Measurements from ENCODE around the gene PDPK1. TPM values are rescaled to one million over a fixed set of nuclear protein-coding genes. Genes with fewer than 3 reads are reported as not detected.
A peak's percentile ranks its signal among the peaks of the same experiment; 100 is the strongest.

PDPK1 gene
- total and polyA plus RNA-seq, 8 donors: 12.7 to 34.8 (median 30.9) TPM

DNA sequence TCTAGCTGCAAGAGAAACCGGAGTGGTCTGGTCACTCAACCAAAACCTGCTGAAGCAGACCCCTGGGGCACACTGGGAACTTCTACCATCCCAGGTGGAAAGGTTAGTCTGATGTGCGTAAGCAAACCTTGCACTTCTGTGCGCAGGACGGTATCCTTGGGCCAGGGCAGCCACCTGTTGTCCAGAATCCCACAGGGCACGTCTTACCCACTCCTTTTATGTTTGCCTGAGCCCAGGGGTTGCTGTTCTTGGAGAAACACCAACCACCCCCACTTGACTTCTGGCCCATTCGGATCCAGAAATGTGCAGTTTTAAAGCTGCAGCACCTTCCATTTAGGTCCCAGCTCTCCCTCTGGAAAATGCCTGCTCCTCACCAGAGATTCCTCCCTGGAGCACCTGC lies 44.2 kb upstream of the PDPK1 start:
- Histone ChIP-seq H3K36me3 (peaks cover 0 to 25% (median 0%) of the 10 kb centered on the region in 3 donors), H3K9me3 (no peaks in the 10 kb centered on the region), H3K27me3 (no peaks in the 10 kb centered on the region), H3K27ac (no peak overlapping the region), H3K4me1 (peaks cover 2 to 10% (median 7%) of the 10 kb centered on the region in 3 donors), H3K4me3 (no peak overlapping the region)
- WGBS, 2 donors: 80 to 82% methylated on average over 6 of the region's 6 CpGs
- DNase-seq (peak in 1 of 6 donors; percentile 15), ATAC-seq (no peak), FAIRE-seq (no peak)
- intact Hi-C loops (cut with DNase I): loop anchor here in 2 of 3 donors (10.0 kb wide), 2 partner anchors 59 to 189 kb away; no protein-coding TSS in a partner anchor
- TF ChIP-seq, protein P1, sequence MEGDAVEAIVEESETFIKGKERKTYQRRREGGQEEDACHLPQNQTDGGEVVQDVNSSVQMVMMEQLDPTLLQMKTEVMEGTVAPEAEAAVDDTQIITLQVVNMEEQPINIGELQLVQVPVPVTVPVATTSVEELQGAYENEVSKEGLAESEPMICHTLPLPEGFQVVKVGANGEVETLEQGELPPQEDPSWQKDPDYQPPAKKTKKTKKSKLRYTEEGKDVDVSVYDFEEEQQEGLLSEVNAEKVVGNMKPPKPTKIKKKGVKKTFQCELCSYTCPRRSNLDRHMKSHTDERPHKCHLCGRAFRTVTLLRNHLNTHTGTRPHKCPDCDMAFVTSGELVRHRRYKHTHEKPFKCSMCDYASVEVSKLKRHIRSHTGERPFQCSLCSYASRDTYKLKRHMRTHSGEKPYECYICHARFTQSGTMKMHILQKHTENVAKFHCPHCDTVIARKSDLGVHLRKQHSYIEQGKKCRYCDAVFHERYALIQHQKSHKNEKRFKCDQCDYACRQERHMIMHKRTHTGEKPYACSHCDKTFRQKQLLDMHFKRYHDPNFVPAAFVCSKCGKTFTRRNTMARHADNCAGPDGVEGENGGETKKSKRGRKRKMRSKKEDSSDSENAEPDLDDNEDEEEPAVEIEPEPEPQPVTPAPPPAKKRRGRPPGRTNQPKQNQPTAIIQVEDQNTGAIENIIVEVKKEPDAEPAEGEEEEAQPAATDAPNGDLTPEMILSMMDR (IDR thresholded peaks at IDR 0.05): no peak

DNA sequence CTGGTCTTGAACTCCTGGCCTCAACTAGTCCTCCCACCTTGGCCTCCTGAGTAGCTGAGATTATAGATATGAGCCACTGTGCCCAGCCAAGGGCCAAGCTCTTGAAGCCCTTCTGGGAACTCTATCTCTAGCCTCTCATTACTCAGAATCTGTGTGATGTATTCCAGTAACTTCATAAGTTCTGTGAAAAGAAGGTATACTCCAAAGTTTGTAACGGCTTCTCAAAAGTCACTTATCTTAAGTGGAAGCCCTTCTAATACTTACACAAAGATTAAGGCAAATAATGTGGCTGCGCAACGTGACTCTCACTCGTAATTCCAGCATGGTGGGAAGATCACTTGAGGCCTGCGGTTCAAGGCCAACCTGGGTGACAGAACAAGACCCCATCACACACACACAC lies 43.2 kb upstream of the PDPK1 start:
- ATAC-seq (no peak), FAIRE-seq (no peak), DNase-seq (no peak)
- no peak overlapping the region for H3K27ac ChIP-seq
- H3K9me3 ChIP-seq: no peaks in the 10 kb centered on the region
- whole genome bisulfite sequencing, 2 donors: 87 to 90% methylated on average over 5 of the region's 5 CpGs
- H3K36me3 ChIP-seq: peaks cover 0 to 25% (median 0%) of the 10 kb centered on the region in 3 donors
- H3K4me1 ChIP-seq: peaks cover 10 to 17% (median 17%) of the 10 kb centered on the region in 3 donors
- intact Hi-C loops (cut with DNase I): loop anchor here in 2 of 3 donors (5.0 to 10.0 kb wide), 3 partner anchors 60 to 190 kb away; partner anchors contain the start of gene ABCA3 (in 1 of the 2)
- H3K4me3 ChIP-seq: no peak overlapping the region
- no peaks in the 10 kb centered on the region for H3K27me3 ChIP-seq
- TF ChIP-seq, protein P1 (IDR thresholded peaks at IDR 0.05): no peak

DNA sequence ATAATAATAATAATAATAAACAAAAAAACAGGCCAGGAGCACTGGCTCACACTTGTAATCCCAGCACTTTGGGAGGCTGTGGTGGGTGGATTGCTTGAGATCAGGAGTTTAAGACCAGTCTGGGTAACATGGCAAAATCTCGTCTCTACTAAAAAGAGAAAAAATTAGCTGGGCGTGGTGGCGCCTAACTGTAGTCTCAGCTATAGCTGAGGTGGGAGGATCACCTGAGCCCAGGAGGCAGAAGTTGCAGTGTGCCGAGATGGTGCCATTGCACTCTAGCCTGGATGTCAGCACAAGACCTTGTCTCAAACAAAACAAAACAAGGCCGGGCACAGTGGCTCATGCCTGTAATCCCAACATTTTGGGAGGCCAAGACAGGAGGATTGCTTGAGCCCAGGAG lies 42.8 kb upstream of the PDPK1 start:
- DNase-seq (peak in 1 of 6 donors; percentile 11), FAIRE-seq (no peak), ATAC-seq (no peak)
- Histone ChIP-seq H3K4me1 (peaks cover 10 to 17% (median 17%) of the 10 kb centered on the region in 3 donors), H3K27ac (no peak overlapping the region), H3K4me3 (no peak overlapping the region), H3K9me3 (no peaks in the 10 kb centered on the region), H3K27me3 (no peaks in the 10 kb centered on the region), H3K36me3 (peaks cover 0 to 25% (median 0%) of the 10 kb centered on the region in 3 donors)
- WGBS, 2 donors: 90 to 95% methylated on average over 5 of the region's 5 CpGs
- intact Hi-C loops (cut with DNase I): loop anchor here in 2 of 3 donors (5.0 to 10.0 kb wide), 3 partner anchors 60 to 190 kb away; partner anchors contain the start of gene ABCA3 (in 1 of the 2)
- TF ChIP-seq, protein P1 (IDR thresholded peaks at IDR 0.05): no peak

DNA sequence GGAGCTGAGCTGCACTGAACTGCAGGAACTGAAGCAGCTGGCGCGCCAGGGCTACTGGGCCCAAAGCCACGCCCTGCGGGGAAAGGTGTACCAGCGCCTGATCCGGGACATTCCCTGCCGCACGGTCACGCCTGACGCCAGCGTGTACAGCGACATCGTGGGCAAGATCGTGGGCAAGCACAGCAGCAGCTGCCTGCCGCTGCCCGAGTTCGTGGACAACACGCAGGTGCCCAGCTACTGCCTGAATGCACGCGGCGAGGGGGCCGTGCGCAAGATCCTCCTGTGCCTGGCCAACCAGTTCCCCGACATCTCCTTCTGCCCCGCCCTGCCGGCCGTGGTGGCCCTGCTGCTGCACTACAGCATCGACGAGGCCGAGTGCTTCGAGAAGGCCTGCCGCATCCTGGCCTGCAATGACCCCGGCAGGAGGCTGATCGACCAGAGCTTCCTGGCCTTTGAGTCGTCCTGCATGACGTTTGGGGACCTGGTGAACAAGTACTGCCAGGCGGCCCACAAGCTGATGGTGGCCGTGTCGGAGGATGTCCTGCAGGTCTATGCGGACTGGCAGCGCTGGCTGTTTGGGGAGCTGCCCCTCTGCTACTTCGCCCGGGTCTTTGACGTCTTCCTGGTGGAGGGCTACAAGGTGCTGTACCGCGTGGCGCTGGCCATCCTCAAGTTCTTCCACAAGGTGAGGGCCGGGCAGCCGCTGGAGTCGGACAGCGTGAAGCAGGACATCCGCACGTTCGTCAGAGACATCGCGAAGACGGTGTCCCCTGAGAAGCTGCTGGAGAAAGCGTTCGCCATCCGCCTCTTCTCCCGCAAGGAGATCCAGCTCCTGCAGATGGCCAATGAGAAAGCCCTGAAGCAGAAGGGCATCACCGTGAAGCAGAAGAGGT lies 41.4 kb upstream of the PDPK1 start:
- peak overlapping the region; percentile 13 to 33 (median 18) for H3K27ac ChIP-seq
- H3K4me1 ChIP-seq: peaks cover 17 to 18% (median 17%) of the 10 kb centered on the region in 3 donors
- ATAC-seq (no peak), FAIRE-seq (no peak), DNase-seq (peak in 2 of 6 donors; percentile 54 to 73)
- no peak overlapping the region for H3K4me3 ChIP-seq
- WGBS, 2 donors: 94% methylated on average over 62 of the region's 62 CpGs
- H3K27me3 ChIP-seq: no peaks in the 10 kb centered on the region
- peaks cover 0 to 18% (median 0%) of the 10 kb centered on the region in 3 donors for H3K36me3 ChIP-seq
- intact Hi-C loops (cut with DNase I): loop anchor here in 2 of 3 donors (5.0 to 10.0 kb wide), 3 partner anchors 62 to 192 kb away; partner anchors contain the start of gene ABCA3 (in 1 of the 2)
- TF ChIP-seq, protein P1 (IDR thresholded peaks at IDR 0.05): no peak
- H3K9me3 ChIP-seq: no peaks in the 10 kb centered on the region

Measured in pancreas (tissue), 10 donors.